Measurements from ENCODE around the gene MRPL28.

MRPL28 gene

GRCh38 chr16:375927-376816 lies 5.8 kb upstream of the MRPL28 start:
- H2AK5ac ChIP-seq (ENCODE audit: low read depth, low read length): no peak overlapping the region
- no peak overlapping the region for H2BK15ac ChIP-seq (ENCODE audit: low read length)
- no peak overlapping the region for H3K18ac ChIP-seq (ENCODE audit: low read length)
- H3K4ac ChIP-seq (ENCODE audit: low read length): no peak overlapping the region
- no peaks in the 10 kb centered on the region for H3K27me3 ChIP-seq (ENCODE audit: control insufficient read depth in 3 of 3, insufficient read depth in 3 of 3, low read depth in 1 of 3, low read length in 3 of 3)
- H3K9ac ChIP-seq (ENCODE audit: low read depth, low read length, poor library complexity): peak overlapping the region; percentile 60
- H2BK120ac ChIP-seq (ENCODE audit: low read depth, low read length): no peak overlapping the region
- no peaks in the 10 kb centered on the region for H3K9me3 ChIP-seq (replicated peaks in 1 of 2; ENCODE audit: control insufficient read depth in 2 of 2, insufficient read depth in 1 of 2, low read depth in 1 of 2, low read length in 2 of 2)
- no peak overlapping the region for H3K27ac ChIP-seq (replicated peaks; ENCODE audit: low read length)
- no CpG with 5 or more reads among the region's 44 CpGs for WGBS, 2 donors (ENCODE audit: extremely low coverage in 2 of 2, insufficient read length in 2 of 2, insufficient replicate concordance in 1 of 2)
- H2BK5ac ChIP-seq (ENCODE audit: low read length): peak overlapping the region; percentile 39
- H3K36me3 ChIP-seq (replicated peaks in 1 of 2; ENCODE audit: control insufficient read depth in 2 of 2, insufficient read depth in 2 of 2, low read length in 2 of 2): peaks cover 31 to 63% of the 10 kb centered on the region in 2 donors
- H4K8ac ChIP-seq (ENCODE audit: low read depth, low read length): no peak overlapping the region
- H3K4me3 ChIP-seq (ENCODE audit: low read length in 2 of 2): no peak overlapping the region
- H3K23ac ChIP-seq (ENCODE audit: low read depth, low read length, poor library complexity): no peak overlapping the region
- H2AFZ ChIP-seq (ENCODE audit: low read length): no peak overlapping the region
- DNase-seq (ENCODE audit: low spot score): no peak
- peaks cover 0 to 7% of the 10 kb centered on the region in 2 donors for H3K4me1 ChIP-seq (ENCODE audit: control insufficient read depth in 2 of 2, insufficient read depth in 1 of 2, low read depth in 1 of 2, low read length in 2 of 2)
- H2BK12ac ChIP-seq (ENCODE audit: low read length): no peak overlapping the region
- H3K79me1 ChIP-seq (ENCODE audit: low read depth, low read length): peaks cover 14% of the 10 kb centered on the region
- no peak overlapping the region for H4K91ac ChIP-seq (ENCODE audit: low read depth, low read length, poor library complexity)
- H3K4me2 ChIP-seq (ENCODE audit: insufficient read depth, low read length, poor library complexity, severe bottlenecking): no peak overlapping the region
- peak overlapping the region; percentile 38 for H3K14ac ChIP-seq (ENCODE audit: low read length)

- Histone ChIP-seq H2BK12ac (ENCODE audit: low read length) (no peak overlapping the region), H4K8ac (ENCODE audit: low read depth, low read length) (no peak overlapping the region), H3K9ac (ENCODE audit: low read depth, low read length, poor library complexity) (no peak overlapping the region), H2BK5ac (ENCODE audit: low read length) (no peak overlapping the region), H3K4ac (ENCODE audit: low read length) (no peak overlapping the region), H3K79me1 (ENCODE audit: low read depth, low read length) (peaks cover 14% of the 10 kb centered on the region), H3K18ac (ENCODE audit: low read length) (no peak overlapping the region), H3K36me3 (replicated peaks in 1 of 2; ENCODE audit: control insufficient read depth in 2 of 2, insufficient read depth in 2 of 2, low read length in 2 of 2) (peaks cover 31 to 64% of the 10 kb centered on the region in 2 donors), H3K9me3 (replicated peaks in 1 of 2; ENCODE audit: control insufficient read depth in 2 of 2, insufficient read depth in 1 of 2, low read depth in 1 of 2, low read length in 2 of 2) (no peaks in the 10 kb centered on the region), H2BK120ac (ENCODE audit: low read depth, low read length) (no peak overlapping the region), H3K14ac (ENCODE audit: low read length) (no peak overlapping the region), H2AFZ (ENCODE audit: low read length) (no peak overlapping the region), H3K4me3 (ENCODE audit: low read length in 2 of 2) (no peak overlapping the region), H4K91ac (ENCODE audit: low read depth, low read length, poor library complexity) (no peak overlapping the region), H3K4me1 (ENCODE audit: control insufficient read depth in 2 of 2, insufficient read depth in 1 of 2, low read depth in 1 of 2, low read length in 2 of 2) (peaks cover 4 to 6% of the 10 kb centered on the region in 2 donors), H3K27ac (replicated peaks; ENCODE audit: low read length) (no peak overlapping the region), H3K4me2 (ENCODE audit: insufficient read depth, low read length, poor library complexity, severe bottlenecking) (peak overlapping the region; percentile 18), H3K27me3 (ENCODE audit: control insufficient read depth in 3 of 3, insufficient read depth in 3 of 3, low read depth in 1 of 3, low read length in 3 of 3) (no peaks in the 10 kb centered on the region), H3K23ac (ENCODE audit: low read depth, low read length, poor library complexity) (no peak overlapping the region), H2AK5ac (ENCODE audit: low read depth, low read length) (no peak overlapping the region), H2BK15ac (ENCODE audit: low read length) (no peak overlapping the region)
- no peak for DNase-seq (ENCODE audit: low spot score)
- WGBS, 2 donors (ENCODE audit: extremely low coverage in 2 of 2, insufficient read length in 2 of 2, insufficient replicate concordance in 1 of 2): no CpG with 5 or more reads among the region's 23 CpGs
Observed at GRCh38 chr16:375212-375611, 4.9 kb upstream of the MRPL28 start.

- no CpG with 5 or more reads among the region's 9 CpGs for WGBS, 2 donors (ENCODE audit: extremely low coverage in 2 of 2, insufficient read length in 2 of 2, insufficient replicate concordance in 1 of 2)
- Histone ChIP-seq H3K4me3 (ENCODE audit: low read length in 2 of 2) (no peak overlapping the region), H2AK5ac (ENCODE audit: low read depth, low read length) (no peak overlapping the region), H3K9ac (ENCODE audit: low read depth, low read length, poor library complexity) (no peak overlapping the region), H2AFZ (ENCODE audit: low read length) (no peak overlapping the region), H2BK5ac (ENCODE audit: low read length) (no peak overlapping the region), H3K14ac (ENCODE audit: low read length) (no peak overlapping the region), H4K91ac (ENCODE audit: low read depth, low read length, poor library complexity) (no peak overlapping the region), H3K4me1 (ENCODE audit: control insufficient read depth in 2 of 2, insufficient read depth in 1 of 2, low read depth in 1 of 2, low read length in 2 of 2) (peaks cover 4 to 9% of the 10 kb centered on the region in 2 donors), H2BK120ac (ENCODE audit: low read depth, low read length) (no peak overlapping the region), H3K79me1 (ENCODE audit: low read depth, low read length) (peaks cover 13% of the 10 kb centered on the region), H3K18ac (ENCODE audit: low read length) (no peak overlapping the region), H3K27me3 (ENCODE audit: control insufficient read depth in 3 of 3, insufficient read depth in 3 of 3, low read depth in 1 of 3, low read length in 3 of 3) (no peaks in the 10 kb centered on the region), H3K4me2 (ENCODE audit: insufficient read depth, low read length, poor library complexity, severe bottlenecking) (no peak overlapping the region), H4K8ac (ENCODE audit: low read depth, low read length) (no peak overlapping the region), H3K27ac (replicated peaks; ENCODE audit: low read length) (no peak overlapping the region), H3K23ac (ENCODE audit: low read depth, low read length, poor library complexity) (peak overlapping the region; percentile 43), H3K36me3 (replicated peaks in 1 of 2; ENCODE audit: control insufficient read depth in 2 of 2, insufficient read depth in 2 of 2, low read length in 2 of 2) (peaks cover 31 to 68% of the 10 kb centered on the region in 2 donors), H2BK12ac (ENCODE audit: low read length) (no peak overlapping the region), H2BK15ac (ENCODE audit: low read length) (no peak overlapping the region), H3K4ac (ENCODE audit: low read length) (no peak overlapping the region), H3K9me3 (replicated peaks in 1 of 2; ENCODE audit: control insufficient read depth in 2 of 2, insufficient read depth in 1 of 2, low read depth in 1 of 2, low read length in 2 of 2) (no peaks in the 10 kb centered on the region)
- no peak for DNase-seq (ENCODE audit: low spot score)
Observed at GRCh38 chr16:374616-374926, 4.2 kb upstream of the MRPL28 start.

- Histone ChIP-seq H2BK12ac (ENCODE audit: low read length) (no peak overlapping the region), H3K36me3 (replicated peaks in 1 of 2; ENCODE audit: control insufficient read depth in 2 of 2, insufficient read depth in 2 of 2, low read length in 2 of 2) (peaks cover 31 to 73% of the 10 kb centered on the region in 2 donors), H3K27me3 (ENCODE audit: control insufficient read depth in 3 of 3, insufficient read depth in 3 of 3, low read depth in 1 of 3, low read length in 3 of 3) (no peaks in the 10 kb centered on the region), H3K18ac (ENCODE audit: low read length) (peak overlapping the region; percentile 28), H3K9me3 (replicated peaks in 1 of 2; ENCODE audit: control insufficient read depth in 2 of 2, insufficient read depth in 1 of 2, low read depth in 1 of 2, low read length in 2 of 2) (no peaks in the 10 kb centered on the region), H2BK120ac (ENCODE audit: low read depth, low read length) (no peak overlapping the region), H3K79me1 (ENCODE audit: low read depth, low read length) (peaks cover 9% of the 10 kb centered on the region), H3K14ac (ENCODE audit: low read length) (no peak overlapping the region), H3K9ac (ENCODE audit: low read depth, low read length, poor library complexity) (no peak overlapping the region), H3K4me2 (ENCODE audit: insufficient read depth, low read length, poor library complexity, severe bottlenecking) (no peak overlapping the region), H2AFZ (ENCODE audit: low read length) (no peak overlapping the region), H2BK15ac (ENCODE audit: low read length) (no peak overlapping the region), H3K4me1 (ENCODE audit: control insufficient read depth in 2 of 2, insufficient read depth in 1 of 2, low read depth in 1 of 2, low read length in 2 of 2) (peaks cover 4 to 6% of the 10 kb centered on the region in 2 donors), H3K27ac (replicated peaks; ENCODE audit: low read length) (peak overlapping the region; percentile 17), H3K4ac (ENCODE audit: low read length) (no peak overlapping the region), H4K8ac (ENCODE audit: low read depth, low read length) (no peak overlapping the region), H4K91ac (ENCODE audit: low read depth, low read length, poor library complexity) (peak overlapping the region; percentile 12), H3K23ac (ENCODE audit: low read depth, low read length, poor library complexity) (peak overlapping the region; percentile 43), H2BK5ac (ENCODE audit: low read length) (no peak overlapping the region), H3K4me3 (ENCODE audit: low read length in 2 of 2) (no peak overlapping the region), H2AK5ac (ENCODE audit: low read depth, low read length) (no peak overlapping the region)
- DNase-seq (ENCODE audit: low spot score): no peak
- WGBS, 2 donors (ENCODE audit: extremely low coverage in 2 of 2, insufficient read length in 2 of 2, insufficient replicate concordance in 1 of 2): no CpG with 5 or more reads among the region's 44 CpGs
Observed at GRCh38 chr16:373848-374615, 3.7 kb upstream of the MRPL28 start.

Data from neuronal stem cell (in vitro differentiated cells).